Naive thymus-derived CD4-positive, alpha-beta T cell (primary cell): Measurements from ENCODE around the gene PKIG. TPM values are rescaled to one million over a fixed set of nuclear protein-coding genes. Genes with fewer than 3 reads are reported as not detected.
A peak's percentile ranks its signal among the peaks of the same experiment; 100 is the strongest.

Source experiments
- ATAC-seq: fragments of 150-1000 bp; cut with Tn5 transposase; 2 replicates; pipeline ENCODE4 v1.10.0; 2021; ENCODE audit warnings: mild to moderate bottlenecking, moderate library complexity
- CTCF ChIA-PET: fragments of 350-600 bp; sonication (Branson Sonifier 250); formaldehyde crosslinking; loops from one replicate; lab custom pipeline; 2021; ENCODE audit warnings: antibody characterized with exemption; lab: Charles Lee
- POLR2A ChIA-PET: fragments of 350-600 bp; sonication (Branson Sonifier 250); formaldehyde crosslinking; loops from one replicate; lab custom pipeline; 2021; ENCODE audit warnings: antibody characterized with exemption, inconsistent platforms; lab: Charles Lee
- DNase-seq, 9 donors: peaks; one replicate each; pipeline versions ENCODE4 v3.0.0 to v3.0.0-alpha.2; 2020 to 2022; ENCODE audit warnings: mixed read lengths in 1 of 9
- H3K27ac ChIP-seq: one replicate; pipeline ENCODE4 v1.7.0; 2013; ENCODE audit warnings: mild to moderate bottlenecking, low read depth, low read length, moderate library complexity
- H3K27me3 ChIP-seq, 2 donors: one replicate each; pipeline ENCODE4 v1.7.0; 2013; ENCODE audit warnings: low read length in 2 of 2, mild to moderate bottlenecking in 2 of 2, moderate library complexity in 2 of 2; ENCODE audit not compliant: control insufficient read depth in 2 of 2, insufficient read depth in 2 of 2
- H3K36me3 ChIP-seq, 3 experiments: 1 replicate in 2 of 3; 2 replicates in 1 of 3; pipeline ENCODE4 v1.7.0; 2013; ENCODE audit warnings: low read length in 3 of 3, mild to moderate bottlenecking in 3 of 3, moderate library complexity in 1 of 3; ENCODE audit not compliant: insufficient read depth in 3 of 3, control insufficient read depth in 2 of 3
- H3K4me1 ChIP-seq, 2 donors: one replicate each; pipeline ENCODE4 v1.7.0; 2013; ENCODE audit warnings: low read length in 2 of 2, mild to moderate bottlenecking in 2 of 2, moderate library complexity in 1 of 2; ENCODE audit not compliant: control insufficient read depth in 2 of 2, insufficient read depth in 2 of 2
- H3K4me3 ChIP-seq: 2 replicates; pipeline ENCODE4 v1.7.0; 2013; ENCODE audit warnings: mild to moderate bottlenecking, low read length
- H3K9me3 ChIP-seq, 3 experiments: 1 replicate in 2 of 3; 2 replicates in 1 of 3; pipeline ENCODE4 v1.7.0; 2013; ENCODE audit warnings: low read length in 3 of 3; ENCODE audit not compliant: control insufficient read depth in 2 of 3
- H3K27ac Mint-ChIP-seq, 9 donors: one replicate each; pipeline ENCODE4 v1.8.0; 2020 to 2022; ENCODE audit warnings: mixed read lengths in 9 of 9, mild to moderate bottlenecking in 8 of 9, moderate library complexity in 5 of 9, inconsistent platforms in 2 of 9
- H3K27me3 Mint-ChIP-seq, 5 donors: one replicate each; pipeline ENCODE4 v1.8.0; 2021 to 2022; ENCODE audit warnings: mixed read lengths in 5 of 5, mild to moderate bottlenecking in 1 of 5
- H3K36me3 Mint-ChIP-seq, 5 donors: one replicate each; pipeline ENCODE4 v1.8.0; 2020 to 2022; ENCODE audit warnings: mixed read lengths in 5 of 5, mild to moderate bottlenecking in 3 of 5, inconsistent platforms in 1 of 5
- H3K4me1 Mint-ChIP-seq, 7 donors: one replicate each; pipeline ENCODE4 v1.8.0; 2020 to 2022; ENCODE audit warnings: mixed read lengths in 7 of 7, mild to moderate bottlenecking in 3 of 7, inconsistent platforms in 1 of 7
- H3K4me3 Mint-ChIP-seq, 10 donors: one replicate each; pipeline ENCODE4 v1.8.0; 2020 to 2022; ENCODE audit warnings: mild to moderate bottlenecking in 10 of 10, mixed read lengths in 10 of 10, moderate library complexity in 6 of 10, inconsistent platforms in 2 of 10
- H3K9me3 Mint-ChIP-seq, 11 donors: one replicate each; pipeline ENCODE4 v1.8.0; 2020 to 2022; ENCODE audit warnings: mixed read lengths in 11 of 11, mild to moderate bottlenecking in 4 of 11, inconsistent platforms in 1 of 11, moderate library complexity in 1 of 11
- intact Hi-C, 2 donors: fragments of 100-400 bp; cut with micrococcal nuclease; formaldehyde crosslinking; loops; one replicate each; pipeline ENCODE4 v1.15.1; 2023
- polyA plus RNA-seq, 2 donors: library from polyadenylated mRNA; unstranded; fragments of 300-500 nt; fragmentation: Illumina TruSeq; gene quantifications; one replicate each; pipeline ENCODE4 v1.2.3, GENCODE V29; 2021
- total RNA-seq, 6 experiments: library from RNA in 5 of 6; stranded (reverse) in 5 of 6; gene quantifications; 1 replicate in 5 of 6; 2 replicates in 1 of 6; pipeline ENCODE4 v1.2.3 and lab custom pipeline; 2021 to 2026

The PKIG gene
- total and polyA plus RNA-seq, 7 experiments from 2014 or later: 1.9 to 6.0 (median 2.9) TPM

GRCh38 chr20:44597516-44597915 is 15.1 kb downstream of the PKIG start:
- Mint-ChIP-seq H3K27me3 (peaks cover 0 to 2% (median 0%) of the 10 kb centered on the region in 5 donors), H3K27ac (peak overlapping the region in 4 of 9 donors; percentile 86 to 93 (median 90)), H3K4me1 (peaks cover 10 to 40% (median 29%) of the 10 kb centered on the region in 7 donors), H3K4me3 (peak overlapping the region in 1 of 10 donors; percentile 65), H3K36me3 (peaks cover 0 to 10% (median 0%) of the 10 kb centered on the region in 5 donors), H3K9me3 (no peaks in the 10 kb centered on the region)
- Histone ChIP-seq H3K4me1 (peaks cover 0 to 12% of the 10 kb centered on the region in 2 donors), H3K36me3 (no peaks in the 10 kb centered on the region), H3K4me3 (no peak overlapping the region), H3K9me3 (no peaks in the 10 kb centered on the region), H3K27ac (no peak overlapping the region), H3K27me3 (no peaks in the 10 kb centered on the region)
- no peak for DNase-seq
- POLR2A ChIA-PET: interaction anchor here (1.2 to 1.7 kb wide), 3 partner anchors 11 to 122 kb away, joined by 3 to 7 read pairs (median 4); partner anchors contain the start of genes PKIG and TTPAL
- no peak for ATAC-seq
- CTCF ChIA-PET: interaction anchor here (0.5 to 2.8 kb wide), 4 partner anchors 13 to 653 kb away, joined by 3 to 23 read pairs (median 3); no protein-coding TSS in a partner anchor
- intact Hi-C loops: loop anchor here in 1 of 2 donors (5.0 kb wide), 1 partner anchor 75 kb away; the partner anchor contains the start of gene SERINC3

DNA sequence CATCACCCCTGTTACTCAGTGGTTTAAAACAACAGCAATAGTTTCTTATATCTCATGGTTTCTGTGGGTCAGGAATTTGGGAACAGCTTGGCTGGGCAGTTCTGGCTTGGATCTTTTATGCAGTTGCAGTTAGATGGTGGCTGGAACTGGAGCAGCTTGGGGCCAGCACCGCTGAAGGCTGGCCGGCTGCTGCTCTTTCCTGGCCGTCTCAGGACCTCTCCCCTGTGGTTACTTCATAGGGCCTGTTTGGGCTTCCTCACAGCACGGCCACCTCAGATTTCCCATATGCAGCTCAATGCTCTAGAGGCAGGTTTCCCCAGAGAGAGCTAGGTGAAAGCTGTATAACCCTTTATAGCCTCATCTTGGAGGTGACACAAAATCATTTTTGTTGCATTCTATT is 15.6 kb downstream of the PKIG start:
- Mint-ChIP-seq H3K27me3 (no peaks in the 10 kb centered on the region), H3K9me3 (no peaks in the 10 kb centered on the region), H3K4me3 (peak overlapping the region in 6 of 10 donors; percentile 65 to 80 (median 74)), H3K36me3 (peaks cover 0 to 10% (median 0%) of the 10 kb centered on the region in 5 donors), H3K27ac (peak overlapping the region; percentile 82 to 96 (median 88)), H3K4me1 (peaks cover 10 to 40% (median 29%) of the 10 kb centered on the region in 7 donors)
- ChIA-PET POLR2A (interaction anchor here (1.0 to 1.7 kb wide), 5 partner anchors 11 to 386 kb away, joined by 3 to 7 read pairs (median 3); partner anchors contain the start of genes PKIG and TTPAL), CTCF (interaction anchor here (0.5 to 2.8 kb wide), 5 partner anchors 12 to 654 kb away, joined by 3 to 23 read pairs (median 4); no protein-coding TSS in a partner anchor)
- peaks cover 0 to 12% of the 10 kb centered on the region in 2 donors for H3K4me1 ChIP-seq
- DNase-seq (no peak), ATAC-seq (peak; percentile 42)
- H3K27me3 ChIP-seq: no peaks in the 10 kb centered on the region
- H3K36me3 ChIP-seq: no peaks in the 10 kb centered on the region
- H3K27ac ChIP-seq: peak overlapping the region; percentile 44
- no peaks in the 10 kb centered on the region for H3K9me3 ChIP-seq
- no peak overlapping the region for H3K4me3 ChIP-seq
- intact Hi-C loops: loop anchor here in 1 of 2 donors (5.0 kb wide), 1 partner anchor 76 kb away; the partner anchor contains the start of gene SERINC3

DNA sequence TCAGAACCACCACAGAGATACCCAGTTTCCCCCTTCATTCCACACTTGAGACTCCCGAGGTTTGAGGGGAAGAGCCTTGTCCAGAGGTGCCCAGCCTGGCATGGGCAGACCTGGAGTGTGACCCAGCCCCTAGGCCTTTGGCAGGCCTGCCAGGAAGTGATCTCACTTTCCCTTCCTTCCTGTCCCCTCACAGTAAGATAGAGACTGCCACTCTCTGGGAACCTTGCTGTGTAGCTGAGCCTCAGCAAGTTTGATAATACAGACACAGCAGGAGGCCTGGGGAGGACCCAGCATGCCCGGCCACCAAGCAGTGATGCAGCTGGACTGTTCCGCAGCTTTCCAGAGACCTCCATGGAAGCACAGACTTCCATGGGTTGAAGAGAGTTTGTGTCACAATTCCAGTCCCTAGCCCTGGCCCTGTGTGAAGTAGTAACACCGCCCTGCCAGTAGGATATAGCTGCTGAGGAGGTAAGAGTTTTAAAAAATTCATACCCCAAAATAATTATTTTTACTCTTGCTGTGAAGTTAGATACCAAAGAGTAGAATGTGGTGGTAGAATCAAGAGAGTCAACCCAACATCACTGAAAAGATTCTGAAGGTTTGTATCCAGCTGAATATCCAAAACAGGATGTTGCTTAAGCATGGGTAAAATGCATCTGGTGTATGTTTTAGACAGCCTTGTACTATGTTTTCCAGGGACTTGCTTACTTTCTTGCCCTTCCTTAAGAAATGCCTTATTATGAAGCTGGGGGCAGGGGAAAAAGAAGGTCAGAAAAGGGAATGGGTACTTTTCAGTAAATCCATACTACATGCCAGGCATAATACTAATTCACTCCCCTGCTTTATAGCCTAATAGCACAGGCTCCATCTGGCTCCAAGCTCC is 16.3 kb downstream of the PKIG start:
- Histone ChIP-seq H3K27me3 (no peaks in the 10 kb centered on the region), H3K9me3 (no peaks in the 10 kb centered on the region), H3K27ac (peak overlapping the region; percentile 44), H3K36me3 (no peaks in the 10 kb centered on the region), H3K4me3 (no peak overlapping the region), H3K4me1 (peaks cover 0 to 12% of the 10 kb centered on the region in 2 donors)
- Mint-ChIP-seq H3K4me1 (peaks cover 10 to 40% (median 29%) of the 10 kb centered on the region in 7 donors), H3K36me3 (peaks cover 0 to 10% (median 0%) of the 10 kb centered on the region in 5 donors), H3K27ac (peak overlapping the region; percentile 82 to 96 (median 88)), H3K4me3 (peak overlapping the region; percentile 52 to 80 (median 74)), H3K9me3 (no peaks in the 10 kb centered on the region), H3K27me3 (no peaks in the 10 kb centered on the region)
- ATAC-seq (peak; percentile 70), DNase-seq (no peak)
- ChIA-PET POLR2A (interaction anchor here (1.0 to 1.7 kb wide), 7 partner anchors 12 to 387 kb away, joined by 3 to 7 read pairs (median 3); partner anchors contain the start of genes PKIG and TTPAL), CTCF (interaction anchor here (0.7 to 2.8 kb wide), 7 partner anchors 11 to 381 kb away, joined by 3 to 23 read pairs (median 4); no protein-coding TSS in a partner anchor)
- intact Hi-C loops: loop anchor here in 1 of 2 donors (5.0 kb wide), 1 partner anchor 76 kb away; the partner anchor contains the start of gene SERINC3

DNA sequence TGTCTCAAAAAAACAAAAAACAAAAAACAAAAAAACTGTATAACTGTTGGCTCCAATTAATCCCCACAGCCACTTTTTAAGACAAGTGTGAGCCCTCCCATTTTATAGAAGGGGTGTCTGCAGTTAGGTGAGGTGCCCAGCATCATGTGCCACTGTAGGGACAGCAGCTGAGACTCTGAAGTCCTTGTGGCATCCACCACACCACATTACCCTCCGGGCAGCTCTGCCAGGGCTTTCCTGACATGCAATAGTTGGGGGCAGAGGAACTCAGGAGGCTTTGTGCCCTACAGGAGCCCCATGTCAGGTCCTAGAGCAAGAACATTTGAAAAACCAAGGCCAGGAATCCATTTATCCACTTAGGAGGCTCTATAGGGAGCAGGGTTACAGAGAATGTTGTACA is 17.3 kb downstream of the PKIG start:
- H3K4me1 Mint-ChIP-seq: peaks cover 10 to 40% (median 29%) of the 10 kb centered on the region in 7 donors
- DNase-seq: no peak
- H3K4me3 ChIP-seq: no peak overlapping the region
- peaks cover 0 to 10% (median 0%) of the 10 kb centered on the region in 5 donors for H3K36me3 Mint-ChIP-seq
- intact Hi-C loops: loop anchor here in 1 of 2 donors (5.0 kb wide), 1 partner anchor 77 kb away; the partner anchor contains the start of gene SERINC3
- POLR2A ChIA-PET: interaction anchor here (1.4 kb wide), 1 partner anchor 78 kb away, joined by 3 read pairs; no protein-coding TSS in a partner anchor
- no peaks in the 10 kb centered on the region for H3K9me3 ChIP-seq
- no peak for ATAC-seq
- H3K27me3 ChIP-seq: no peaks in the 10 kb centered on the region
- H3K36me3 ChIP-seq: no peaks in the 10 kb centered on the region
- peaks cover 0 to 12% of the 10 kb centered on the region in 2 donors for H3K4me1 ChIP-seq
- no peaks in the 10 kb centered on the region for H3K9me3 Mint-ChIP-seq
- H3K27ac ChIP-seq: no peak overlapping the region
- no peaks in the 10 kb centered on the region for H3K27me3 Mint-ChIP-seq
- peak overlapping the region in 2 of 10 donors; percentile 29 to 56 for H3K4me3 Mint-ChIP-seq
- CTCF ChIA-PET: interaction anchor here (1.7 to 2.8 kb wide), 2 partner anchors 10 to 50 kb away, joined by 5 to 23 read pairs; no protein-coding TSS in a partner anchor
- H3K27ac Mint-ChIP-seq: peak overlapping the region in 4 of 9 donors; percentile 27 to 76 (median 52)

DNA sequence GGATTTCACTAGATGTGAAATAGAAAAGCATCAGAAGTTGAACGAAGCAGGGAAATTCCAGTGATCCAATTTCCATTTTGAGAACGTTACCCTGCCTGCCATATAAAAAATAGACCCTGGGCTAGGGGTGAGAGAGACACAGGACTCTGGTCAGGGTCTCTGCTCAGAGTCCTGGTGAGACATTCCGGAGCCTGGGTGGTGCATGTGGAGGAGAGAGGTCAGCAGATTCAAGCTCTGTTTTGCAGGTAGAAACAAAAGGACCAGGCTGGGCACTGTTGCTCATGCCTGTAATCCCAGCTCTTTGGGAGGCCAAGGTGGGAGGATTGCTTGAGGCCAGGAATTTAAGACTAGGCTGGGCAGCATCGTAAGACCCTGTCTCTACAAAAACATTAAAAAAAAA is 17.9 kb downstream of the PKIG start:
- DNase-seq (no peak), ATAC-seq (no peak)
- Mint-ChIP-seq H3K4me1 (peaks cover 10 to 40% (median 29%) of the 10 kb centered on the region in 7 donors), H3K27ac (peak overlapping the region in 4 of 9 donors; percentile 45 to 76 (median 60)), H3K4me3 (peak overlapping the region in 1 of 10 donors; percentile 56), H3K27me3 (no peaks in the 10 kb centered on the region), H3K36me3 (peaks cover 0 to 10% (median 0%) of the 10 kb centered on the region in 5 donors), H3K9me3 (no peaks in the 10 kb centered on the region)
- ChIA-PET CTCF (interaction anchor here (0.8 kb wide), 1 partner anchor 11 kb away, joined by 3 read pairs; no protein-coding TSS in a partner anchor), POLR2A (no interaction called here)
- H3K27ac ChIP-seq: no peak overlapping the region
- intact Hi-C loops: no loop called here
- no peaks in the 10 kb centered on the region for H3K9me3 ChIP-seq
- no peaks in the 10 kb centered on the region for H3K36me3 ChIP-seq
- no peak overlapping the region for H3K4me3 ChIP-seq
- no peaks in the 10 kb centered on the region for H3K27me3 ChIP-seq
- H3K4me1 ChIP-seq: peaks cover 0 to 12% of the 10 kb centered on the region in 2 donors

- CTCF ChIA-PET: interaction anchor here (0.8 kb wide), 1 partner anchor 10 kb away, joined by 3 read pairs; no protein-coding TSS in a partner anchor
- no peak overlapping the region for H3K27ac ChIP-seq
- Mint-ChIP-seq H3K27ac (peak overlapping the region in 4 of 9 donors; percentile 58 to 76 (median 62)), H3K36me3 (peaks cover 0 to 10% (median 0%) of the 10 kb centered on the region in 5 donors), H3K27me3 (no peaks in the 10 kb centered on the region), H3K9me3 (no peaks in the 10 kb centered on the region), H3K4me1 (peaks cover 10 to 40% (median 29%) of the 10 kb centered on the region in 7 donors), H3K4me3 (peak overlapping the region in 1 of 10 donors; percentile 56)
- no peak for ATAC-seq
- no peaks in the 10 kb centered on the region for H3K27me3 ChIP-seq
- POLR2A ChIA-PET: interaction anchor here (0.5 kb wide), 1 partner anchor 57 kb away, joined by 3 read pairs; no protein-coding TSS in a partner anchor
- DNase-seq: no peak
- no peaks in the 10 kb centered on the region for H3K36me3 ChIP-seq
- peaks cover 0 to 12% of the 10 kb centered on the region in 2 donors for H3K4me1 ChIP-seq
- intact Hi-C loops: no loop called here
- H3K4me3 ChIP-seq: no peak overlapping the region
- no peaks in the 10 kb centered on the region for H3K9me3 ChIP-seq
Measured at GRCh38 chr20:44600758-44601201, 18.4 kb downstream of the PKIG start.
